ENCODE data around the gene NRG3.
"Not testable (repeated sequence)": the region's sequence is repeated elsewhere in the genome, so short reads cannot be mapped to it uniquely, and the experiment has no call there.

NRG3 gene

DNA sequence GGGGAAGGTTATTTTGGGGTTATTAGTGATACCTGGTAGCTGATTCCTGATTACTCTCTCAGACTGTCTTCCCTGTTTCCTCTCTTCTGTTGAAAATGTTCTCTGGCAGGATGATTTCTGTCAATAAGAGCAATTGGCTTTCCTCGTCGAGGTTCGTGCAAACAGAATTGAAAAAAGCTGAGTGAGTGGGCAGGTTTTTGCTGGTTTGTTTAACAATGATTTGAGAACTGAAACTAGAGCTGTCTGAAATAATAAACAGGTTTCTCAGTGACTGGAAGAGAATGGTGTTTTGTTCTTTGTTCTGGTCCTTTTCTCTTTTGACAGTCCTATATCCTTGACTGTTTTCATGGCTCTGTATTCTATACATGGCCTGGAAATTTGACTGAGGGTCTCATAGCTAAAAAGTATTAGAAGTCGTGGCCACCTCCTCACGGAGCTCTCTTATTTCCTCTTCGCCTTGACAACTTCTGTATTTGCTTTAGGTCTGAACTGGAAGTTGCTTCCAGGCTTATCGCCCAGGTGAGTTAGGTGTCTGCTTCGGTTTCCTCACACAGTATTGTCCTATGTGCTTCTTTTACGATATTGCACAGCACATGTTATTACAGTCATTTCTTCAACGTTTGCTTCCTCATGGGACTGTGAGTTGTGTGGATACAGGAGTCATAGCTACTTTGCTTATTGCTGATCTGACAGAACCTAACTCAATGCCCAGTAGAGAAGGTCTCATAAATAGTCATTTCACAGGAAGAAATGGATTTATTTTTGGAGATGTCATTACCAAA lies 403.6 kb downstream of the NRG3 start:
- no peak for DNase-seq (ENCODE audit: low read depth in 2 of 2)

DNA sequence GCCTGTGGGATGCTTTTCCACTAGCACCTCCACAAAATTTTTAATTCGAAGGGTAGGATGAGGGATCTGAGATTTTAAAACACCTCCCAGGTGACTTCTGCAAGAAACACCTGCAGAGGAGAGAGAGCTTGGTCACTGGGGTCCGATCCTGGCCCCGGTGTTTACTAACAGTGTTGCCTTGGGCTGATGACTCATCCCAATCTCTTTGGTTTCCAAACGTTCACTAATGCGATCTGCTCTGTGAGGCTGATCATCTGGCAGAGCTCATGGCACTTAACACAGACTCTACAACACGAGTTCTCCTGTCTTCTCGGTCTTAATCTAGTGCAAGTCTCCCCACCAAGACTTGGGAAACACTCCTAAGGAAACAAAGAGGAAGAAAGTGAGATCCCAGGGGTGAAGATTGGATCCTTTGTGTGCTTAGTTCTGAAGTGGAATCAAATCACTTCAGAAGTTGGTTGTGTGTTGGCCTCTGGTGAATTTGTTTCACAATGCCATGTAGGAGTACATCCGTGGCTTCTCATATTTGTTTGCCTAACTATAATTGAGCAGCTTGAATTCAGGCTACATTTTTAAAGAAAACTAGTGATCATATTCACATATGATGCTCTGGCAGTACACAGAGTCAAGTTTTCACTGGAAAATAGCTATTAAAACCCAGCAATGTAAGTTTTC lies 407.9 kb downstream of the NRG3 start:
- no peak for DNase-seq (ENCODE audit: low read depth in 2 of 2)

DNA sequence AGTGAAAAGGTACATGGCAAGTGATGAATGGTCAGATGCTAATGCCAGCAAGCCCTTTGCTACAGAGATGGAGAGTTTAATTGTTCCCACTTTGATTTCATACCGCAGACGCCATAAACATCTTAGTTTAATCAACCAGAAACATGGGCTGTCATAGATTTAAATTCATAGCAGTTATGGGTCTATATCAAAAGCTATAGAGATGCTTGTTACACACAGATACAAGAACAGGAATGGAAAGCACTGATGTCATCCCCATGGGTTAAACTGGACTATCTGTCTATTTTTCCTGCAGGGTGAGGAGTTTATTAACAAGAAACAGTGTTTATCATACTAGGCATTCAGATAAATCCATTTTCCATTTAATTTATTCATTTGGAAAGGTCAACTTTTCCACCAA lies 409.2 kb downstream of the NRG3 start:
- no peak for DNase-seq (ENCODE audit: low read depth in 2 of 2)

DNA sequence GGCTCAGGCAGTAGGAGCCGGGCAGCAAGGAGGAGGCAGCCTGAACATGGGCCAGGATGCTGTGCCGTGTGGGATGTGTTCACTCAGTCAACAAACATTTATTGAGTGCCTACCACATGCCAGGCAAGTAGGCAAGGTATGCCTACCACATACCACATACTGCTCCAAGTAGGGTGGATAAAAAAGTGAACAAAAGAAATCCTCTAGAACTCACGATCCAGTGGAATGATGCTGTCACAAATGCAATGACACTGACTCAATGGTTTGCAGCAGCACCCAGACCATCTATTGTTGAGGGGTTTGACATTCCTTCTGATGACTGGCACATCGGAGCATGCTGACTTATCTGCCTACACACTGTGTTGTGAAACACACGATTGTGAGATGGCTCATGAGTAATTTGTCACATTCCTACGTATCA lies 413.5 kb downstream of the NRG3 start:
- DNase-seq (ENCODE audit: low read depth in 2 of 2): no peak

DNA sequence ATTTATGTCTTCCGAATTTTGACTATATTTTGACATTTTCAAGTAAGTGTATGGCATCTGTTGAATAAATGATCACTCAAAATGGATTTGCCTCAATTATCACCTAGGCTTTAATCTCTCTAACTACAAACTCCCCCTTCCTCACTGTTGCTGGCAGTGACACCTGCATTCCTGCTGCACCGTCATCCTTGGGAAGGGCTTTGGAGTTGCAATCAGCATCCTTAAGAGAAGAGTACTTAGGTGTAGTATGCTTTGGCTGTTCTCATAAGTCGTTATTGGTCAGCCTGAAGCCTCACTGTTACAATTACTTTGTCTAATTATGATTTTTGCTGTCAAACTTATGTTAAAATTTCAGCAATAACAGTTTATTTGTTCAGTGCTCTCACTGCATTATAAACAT lies 415.0 kb downstream of the NRG3 start:
- DNase-seq (ENCODE audit: low read depth in 2 of 2): no peak

DNA sequence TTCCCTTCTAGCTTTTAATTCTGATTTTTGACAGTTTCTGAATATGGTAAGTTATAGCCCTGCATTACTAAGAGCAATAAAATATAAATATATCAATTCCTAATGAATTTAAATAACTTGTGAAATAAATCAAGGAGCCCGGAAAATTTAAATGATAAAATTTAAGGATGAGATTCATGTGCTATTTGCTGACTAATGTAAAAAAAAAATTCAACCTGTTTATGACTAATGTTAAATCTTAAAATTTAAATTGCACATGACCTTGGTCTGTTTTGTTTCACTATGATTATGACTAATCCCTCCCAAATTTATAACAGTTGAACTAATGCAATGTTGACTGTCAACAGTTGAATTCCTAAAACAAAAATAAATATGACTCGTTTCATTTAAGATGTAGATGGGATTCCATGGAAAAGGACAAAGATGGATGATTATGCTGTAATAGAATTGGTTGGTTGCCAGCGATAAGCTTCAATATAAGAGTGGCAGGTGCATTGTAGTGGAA lies 419.9 kb downstream of the NRG3 start:
- no peak for DNase-seq (ENCODE audit: low read depth in 2 of 2)

DNA sequence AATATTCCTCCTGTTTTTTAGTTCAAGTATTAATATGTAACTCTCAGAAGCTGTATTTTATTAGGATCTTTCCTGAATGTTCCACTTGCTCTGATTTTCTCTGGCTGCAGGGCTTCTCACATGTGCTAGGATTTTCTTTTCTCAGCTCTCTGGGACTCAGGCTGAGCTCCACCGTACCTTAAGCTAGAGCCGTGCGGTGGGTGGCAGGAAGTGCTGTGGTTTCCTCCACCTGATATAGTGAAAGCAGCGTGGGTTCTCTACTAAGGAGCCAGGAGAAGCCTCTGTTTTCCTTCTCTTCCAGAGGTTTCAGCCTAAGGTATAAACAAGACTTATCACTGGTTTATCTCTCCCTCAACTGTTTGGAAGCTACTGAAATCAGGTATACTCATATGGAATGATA lies 433.6 kb downstream of the NRG3 start:
- no peak for DNase-seq (ENCODE audit: low read depth in 2 of 2)

DNA sequence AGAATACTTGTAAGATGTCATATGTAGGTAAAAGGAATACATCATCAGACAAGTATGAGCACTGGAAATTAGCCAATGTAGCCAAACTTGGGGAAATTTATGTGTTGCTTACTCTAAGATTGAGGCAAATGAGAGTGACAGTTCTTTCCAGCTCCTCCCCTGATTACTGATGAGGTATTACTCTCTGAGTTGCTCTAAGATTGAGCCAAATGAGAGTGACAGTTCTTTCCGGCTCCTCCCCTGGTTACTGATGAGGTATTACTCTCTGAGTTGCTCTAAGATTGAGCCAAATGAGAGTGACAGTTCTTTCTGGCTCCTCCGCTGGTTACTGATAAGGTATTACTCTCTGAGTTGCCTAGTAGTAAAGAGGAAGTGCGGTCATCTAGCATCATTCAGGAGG lies 435.8 kb downstream of the NRG3 start:
- no peak for DNase-seq (ENCODE audit: low read depth in 2 of 2)

DNA sequence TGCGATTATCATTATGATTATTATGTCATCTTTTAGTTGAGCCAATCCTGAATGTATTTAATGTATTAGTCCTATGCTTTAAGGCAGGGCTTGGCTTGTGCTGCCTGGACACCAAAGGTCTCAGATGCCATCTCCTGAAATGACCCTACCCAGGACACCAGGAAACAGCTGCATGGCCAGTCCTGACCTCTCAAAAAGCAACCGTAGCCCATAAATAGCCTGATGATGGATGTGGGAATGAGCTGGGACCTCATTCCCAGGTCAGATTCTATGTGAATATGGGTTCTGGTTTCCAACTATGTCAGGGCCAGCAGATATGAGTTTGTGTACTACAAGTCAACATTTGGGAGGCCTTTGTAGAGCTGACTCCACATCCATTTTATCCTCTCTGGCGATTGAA lies 438.4 kb downstream of the NRG3 start:
- DNase-seq (ENCODE audit: low read depth in 2 of 2): no peak

DNA sequence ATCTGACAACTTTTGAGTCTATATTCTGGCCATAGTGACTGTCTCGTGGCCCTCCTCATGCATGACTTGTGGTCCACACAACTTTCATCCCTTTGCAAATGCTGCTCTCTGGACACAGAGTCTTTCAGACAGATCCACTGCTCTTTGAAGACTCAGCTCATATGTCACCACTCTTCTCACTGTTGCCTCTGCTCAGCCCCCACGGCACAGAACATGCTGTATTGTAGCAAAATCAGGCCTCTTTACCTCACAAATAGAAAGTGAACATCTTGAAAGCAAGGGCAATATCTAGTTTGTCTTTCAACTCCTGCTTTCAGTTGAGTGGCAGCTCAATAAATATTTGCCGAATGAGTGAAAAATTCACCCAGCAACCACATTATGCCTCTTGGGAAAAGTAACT lies 443.5 kb downstream of the NRG3 start:
- no peak for DNase-seq (ENCODE audit: low read depth in 2 of 2)

DNA sequence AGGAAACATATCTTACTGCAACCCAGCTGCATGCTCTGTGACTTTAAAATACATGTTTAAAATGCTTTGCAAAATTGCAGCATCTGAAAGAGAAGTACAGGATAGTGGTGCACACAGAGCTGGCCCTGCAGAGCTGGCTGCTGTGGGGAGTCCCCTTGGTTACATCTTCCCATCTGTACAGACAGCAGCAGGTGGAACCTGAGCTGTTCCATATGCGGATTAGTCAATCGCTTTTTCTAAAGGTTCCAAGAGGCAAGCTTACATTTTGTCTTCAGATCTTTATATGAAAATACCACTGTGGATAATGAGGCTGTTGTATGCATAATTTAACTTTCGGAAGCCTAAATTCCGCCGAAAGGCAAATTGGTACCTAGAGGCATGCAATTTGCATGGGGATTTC lies 444.1 kb downstream of the NRG3 start:
- no peak for DNase-seq (ENCODE audit: low read depth in 2 of 2)

DNA sequence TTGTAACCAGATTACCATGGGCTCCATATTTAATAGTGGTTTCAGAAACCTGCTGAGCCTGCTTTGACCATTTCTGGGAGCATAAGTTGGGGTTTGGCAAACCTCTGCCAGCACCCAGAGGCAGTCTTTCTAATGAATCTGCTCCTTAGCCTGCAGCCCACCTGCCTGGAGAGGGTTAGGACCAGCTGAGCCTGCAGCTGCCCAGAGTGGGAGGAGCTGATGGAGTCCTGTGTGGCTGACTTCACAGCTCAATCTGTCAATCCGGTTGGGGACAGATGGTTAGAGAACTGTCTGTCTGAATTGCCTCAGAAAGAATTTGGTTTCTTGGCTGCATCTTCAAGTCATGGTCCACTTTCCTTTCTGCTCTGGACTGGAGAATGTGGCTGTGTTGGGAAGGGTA lies 444.6 kb downstream of the NRG3 start:
- DNase-seq (ENCODE audit: low read depth in 2 of 2): no peak

DNA sequence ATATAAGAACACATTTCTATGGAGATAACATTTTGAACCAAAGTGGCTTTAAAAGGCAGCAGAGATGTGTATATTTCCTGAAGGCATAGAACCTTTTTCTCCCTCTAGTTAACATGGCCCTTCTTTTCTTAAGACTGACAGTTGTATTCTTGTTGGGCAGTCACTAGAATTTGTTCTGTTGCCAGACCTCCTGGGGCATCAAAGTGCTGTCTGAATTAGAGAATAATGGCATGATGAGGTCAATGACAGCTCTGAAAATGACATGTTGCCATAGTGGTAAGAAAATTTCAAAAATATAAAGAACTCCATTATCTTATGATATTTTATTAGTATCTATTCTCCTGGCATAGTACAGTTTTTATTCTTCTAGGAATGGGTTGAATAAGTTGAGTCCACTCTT lies 446.7 kb downstream of the NRG3 start:
- DNase-seq (ENCODE audit: low read depth in 2 of 2): no peak

DNA sequence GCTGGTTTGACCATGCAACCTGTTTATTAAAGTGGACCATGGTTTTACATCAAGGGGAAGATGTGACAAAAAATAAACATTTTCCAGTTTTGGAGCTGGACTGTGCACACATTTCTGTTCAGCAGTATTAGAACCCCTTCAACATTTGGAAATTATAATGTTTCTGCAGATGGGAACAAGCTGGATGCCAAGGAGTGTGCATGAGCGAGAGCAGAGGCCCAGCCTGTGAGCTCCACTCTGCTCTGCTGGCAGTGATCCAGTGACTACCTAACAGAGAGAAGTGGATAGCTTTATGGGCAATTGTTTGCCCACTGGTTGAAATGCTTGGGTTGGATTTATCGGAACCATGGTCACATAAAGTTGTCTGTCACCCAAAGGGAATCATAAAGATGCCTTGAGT lies 456.7 kb downstream of the NRG3 start:
- no peak for DNase-seq (ENCODE audit: low read depth in 2 of 2)

DNA sequence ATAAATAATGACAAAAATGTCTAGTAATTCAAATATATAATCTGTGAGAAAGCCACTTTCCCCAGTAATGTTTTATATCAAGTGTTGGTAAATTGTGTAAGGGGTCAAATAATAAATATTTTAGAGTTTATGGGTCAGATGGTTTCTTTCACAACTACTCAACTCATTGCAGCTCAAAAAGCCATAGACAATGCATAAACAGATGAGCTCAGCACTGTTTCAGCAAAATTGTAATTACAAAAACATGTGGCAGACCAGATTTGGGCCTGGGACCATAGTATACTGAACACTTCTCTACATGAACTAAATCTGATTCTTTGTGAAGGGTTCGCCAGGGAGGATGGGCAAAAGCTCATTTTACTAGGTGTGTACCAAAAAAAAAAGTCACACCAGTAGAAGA lies 460.8 kb downstream of the NRG3 start:
- no peak for DNase-seq (ENCODE audit: low read depth in 2 of 2)

DNA sequence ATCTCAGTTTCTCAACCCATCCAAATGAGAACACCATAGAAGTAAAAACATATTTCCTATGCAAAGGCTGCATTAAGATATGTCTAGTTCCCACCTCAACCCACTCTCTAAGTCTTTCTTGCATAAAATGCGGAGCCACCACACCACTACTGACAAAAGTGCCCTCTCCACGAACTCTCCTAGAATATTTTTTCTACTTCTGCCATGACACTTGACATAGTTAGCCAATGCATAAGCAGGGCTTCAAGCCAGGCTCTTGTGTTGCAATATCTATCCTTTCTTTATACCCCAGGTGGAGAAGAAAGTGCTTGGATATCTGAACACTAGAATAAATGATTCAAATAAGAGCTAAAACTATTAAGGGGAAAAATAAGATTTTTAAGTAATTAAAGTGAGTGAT lies 465.2 kb downstream of the NRG3 start:
- no peak for DNase-seq (ENCODE audit: low read depth in 2 of 2)

DNA sequence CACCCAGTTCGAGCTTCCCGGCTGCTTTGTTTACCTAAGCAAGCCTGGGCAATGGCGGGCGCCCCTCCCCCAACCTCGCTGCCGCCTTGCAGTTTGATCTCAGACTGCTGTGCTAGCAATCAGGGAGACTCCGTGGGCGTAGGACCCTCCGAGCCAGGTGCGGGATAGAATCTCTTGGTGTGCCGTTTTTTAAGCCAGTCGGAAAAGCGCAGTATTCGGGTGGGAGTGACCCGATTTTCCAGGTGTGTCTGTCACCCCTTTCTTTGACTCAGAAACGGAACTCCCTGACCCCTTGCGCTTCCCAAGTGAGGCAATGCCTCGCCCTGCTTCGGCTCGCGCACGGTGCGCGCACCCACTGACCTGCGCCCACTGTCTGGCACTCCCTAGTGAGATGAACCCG lies 474.6 kb downstream of the NRG3 start:
- not testable (repeated sequence) for DNase-seq (ENCODE audit: low read depth in 2 of 2)

DNA sequence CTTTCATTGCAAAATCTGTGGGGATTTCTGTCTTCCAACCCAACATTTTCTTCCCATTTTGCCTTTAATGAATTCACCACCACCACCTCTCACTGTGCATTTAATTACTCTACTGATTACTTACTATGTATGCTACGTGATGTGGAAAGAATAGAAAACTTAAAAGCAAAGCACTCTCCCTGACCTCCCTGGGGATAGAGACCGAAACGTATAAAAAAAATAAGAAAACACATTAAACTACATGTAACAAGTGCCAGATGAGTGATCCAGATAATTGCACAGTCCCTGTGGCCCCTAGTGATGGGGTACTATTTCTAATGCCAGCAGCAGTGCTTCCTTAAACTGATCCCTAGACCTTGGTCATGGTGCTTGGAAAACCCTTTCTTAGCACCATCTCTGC lies 478.4 kb downstream of the NRG3 start:
- DNase-seq (ENCODE audit: low read depth in 2 of 2): no peak

DNA sequence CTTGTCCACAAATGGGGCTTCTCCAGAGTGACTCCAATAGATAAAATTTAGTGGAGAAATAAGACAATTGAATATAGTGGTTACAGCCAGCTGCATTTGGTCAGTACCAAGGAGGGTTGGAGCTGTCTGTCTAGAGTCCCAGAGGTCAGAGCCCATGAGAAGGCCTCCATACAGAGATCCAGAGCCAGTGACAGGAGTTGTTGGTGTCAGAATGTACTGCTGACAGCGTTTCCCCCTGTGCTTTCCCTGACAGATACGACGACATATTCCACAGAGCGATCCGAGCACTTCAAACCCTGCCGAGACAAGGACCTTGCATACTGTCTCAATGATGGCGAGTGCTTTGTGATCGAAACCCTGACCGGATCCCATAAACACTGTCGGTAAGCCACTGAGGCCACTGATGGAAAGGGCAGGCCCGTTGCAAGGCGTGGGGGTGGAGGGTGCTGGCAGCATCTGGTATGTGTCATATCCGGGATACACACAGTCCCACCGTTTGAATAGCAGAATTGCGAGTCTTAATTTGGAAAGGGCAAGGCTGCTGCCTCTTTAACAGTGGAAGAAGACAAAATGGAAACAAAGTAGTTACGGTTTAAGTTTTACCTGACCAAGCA lies 483.6 kb downstream of the NRG3 start:
- DNase-seq (ENCODE audit: low read depth in 2 of 2): no peak

DNA sequence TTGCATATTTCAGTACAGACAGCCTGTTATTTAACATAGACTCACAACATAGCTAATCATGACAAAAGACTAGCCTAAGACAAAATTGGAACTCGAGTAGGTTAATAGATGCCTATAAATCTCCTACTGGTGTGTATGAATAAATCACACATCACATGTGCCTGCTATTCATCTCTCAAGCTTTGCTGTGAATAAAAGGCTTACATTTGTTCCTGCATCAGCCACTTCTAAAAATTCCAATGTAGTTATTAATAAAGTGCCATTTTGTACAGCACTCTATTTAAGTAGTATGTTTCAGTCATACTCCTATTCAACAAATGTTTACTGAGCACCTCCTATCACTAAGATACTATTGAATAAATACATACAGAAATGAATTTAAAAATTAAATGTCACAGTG lies 486.3 kb downstream of the NRG3 start:
- no peak for DNase-seq (ENCODE audit: low read depth in 2 of 2)

DNA sequence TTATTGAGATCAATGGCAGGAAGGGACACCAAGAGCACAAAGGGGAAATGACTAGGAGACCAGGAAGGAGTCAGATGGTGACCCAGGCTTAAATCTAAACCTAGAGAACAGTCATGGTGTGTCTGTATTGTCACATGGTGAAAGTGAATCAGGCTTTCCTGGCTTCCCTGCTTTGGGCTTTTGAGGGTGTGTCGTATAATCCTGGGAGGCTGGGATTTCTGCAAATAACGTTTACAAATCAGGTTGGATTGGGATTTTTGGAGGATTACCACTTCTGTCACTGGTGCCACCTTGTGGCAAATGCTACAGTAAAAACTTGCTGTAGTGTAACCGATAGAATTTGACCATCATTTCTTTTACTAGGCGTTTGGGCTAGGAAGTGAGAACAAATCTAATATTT lies 502.6 kb downstream of the NRG3 start:
- no peak for DNase-seq (ENCODE audit: low read depth in 2 of 2)

DNA sequence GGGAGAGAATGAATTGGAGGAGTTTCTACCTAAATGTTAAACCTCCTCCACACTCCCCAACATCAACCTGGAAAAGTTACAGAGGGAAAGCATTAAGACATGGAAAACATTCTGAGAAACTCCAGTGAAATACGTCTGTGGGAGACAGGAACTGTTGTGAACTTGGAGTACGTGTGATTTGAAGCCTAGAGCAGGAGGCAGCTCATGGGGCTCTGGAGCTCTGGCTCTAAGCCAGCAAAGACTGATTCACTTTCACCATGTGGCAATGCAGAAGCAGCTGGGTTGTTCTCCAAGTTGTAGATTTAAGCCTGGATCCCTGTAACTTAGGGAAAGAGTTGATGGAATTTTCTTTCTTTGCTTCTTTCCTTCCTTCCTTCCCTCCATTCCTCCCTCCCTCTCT lies 503.2 kb downstream of the NRG3 start:
- DNase-seq (ENCODE audit: low read depth in 2 of 2): no peak

DNA sequence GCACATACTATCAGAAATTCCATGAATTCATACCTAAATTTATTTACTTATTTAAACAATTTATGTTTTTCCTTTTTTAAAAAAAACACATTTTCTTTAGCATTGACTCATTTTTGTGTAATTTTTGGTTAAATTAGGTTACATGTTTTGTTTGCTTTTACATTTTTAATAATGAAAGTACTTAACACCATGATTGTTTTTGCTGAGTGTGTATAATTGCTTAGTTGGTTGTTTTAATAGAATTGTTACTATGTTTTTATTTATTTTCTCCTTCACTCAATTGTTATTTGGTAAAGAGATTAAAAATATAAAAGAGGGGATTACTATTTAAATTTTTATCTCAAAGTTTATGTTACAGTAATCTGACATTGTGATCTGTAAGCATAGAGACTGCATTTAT lies 508.4 kb downstream of the NRG3 start:
- no peak for DNase-seq (ENCODE audit: low read depth in 2 of 2)

Data from stimulated activated CD4-positive, alpha-beta T cell treated with anti-CD3 and anti-CD28 coated beads, Interleukin-4, amount 100 ng/mL, for 48 hours (primary cell).